ENCODE data around the gene HNRNPA0. TPM values are rescaled to one million over a fixed set of nuclear protein-coding genes. Genes with fewer than 3 reads are reported as not detected.

The HNRNPA0 gene
- total RNA-seq, 2 donors from 2014 or later, result 26.9 to 31.0 TPM

DNA sequence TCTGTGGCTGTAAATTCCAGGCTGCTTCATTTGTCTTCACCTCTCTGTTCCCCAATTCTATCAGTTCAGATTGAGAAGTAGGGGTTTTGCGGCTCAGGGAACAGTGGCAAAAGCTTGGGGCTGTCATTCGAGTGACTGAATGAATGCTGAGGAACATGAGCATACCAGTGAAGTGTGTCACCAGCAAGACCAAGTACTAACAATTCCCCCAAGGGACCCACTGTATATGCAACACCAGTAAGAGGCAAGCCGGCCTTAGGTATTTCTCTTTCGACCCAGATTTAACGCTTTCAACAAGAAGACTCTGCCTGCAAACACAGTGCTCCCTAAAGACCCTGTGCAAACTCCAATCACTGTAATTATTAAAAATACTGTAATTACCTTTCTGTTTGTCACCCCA lies 44.1 kb downstream of the HNRNPA0 start:
- H3K27me3 ChIP-seq, result no peaks in the 10 kb centered on the region
- no peaks in the 10 kb centered on the region for H3K4me1 ChIP-seq
- no peak overlapping the region for H3K4me3 ChIP-seq
- no peak overlapping the region for H3K27ac ChIP-seq
- intact Hi-C loops (cut with DNase I), result no loop called here
- no peaks in the 10 kb centered on the region for H3K36me3 ChIP-seq
- H3K9ac ChIP-seq (ENCODE audit: low read depth in 2 of 2, low read length in 2 of 2), result no peak overlapping the region
- no peak for DNase-seq
- TF ChIP-seq CTCF (IDR thresholded peaks at IDR 0.05), result no peak
- H3K9me3 ChIP-seq, result no peaks in the 10 kb centered on the region

DNA sequence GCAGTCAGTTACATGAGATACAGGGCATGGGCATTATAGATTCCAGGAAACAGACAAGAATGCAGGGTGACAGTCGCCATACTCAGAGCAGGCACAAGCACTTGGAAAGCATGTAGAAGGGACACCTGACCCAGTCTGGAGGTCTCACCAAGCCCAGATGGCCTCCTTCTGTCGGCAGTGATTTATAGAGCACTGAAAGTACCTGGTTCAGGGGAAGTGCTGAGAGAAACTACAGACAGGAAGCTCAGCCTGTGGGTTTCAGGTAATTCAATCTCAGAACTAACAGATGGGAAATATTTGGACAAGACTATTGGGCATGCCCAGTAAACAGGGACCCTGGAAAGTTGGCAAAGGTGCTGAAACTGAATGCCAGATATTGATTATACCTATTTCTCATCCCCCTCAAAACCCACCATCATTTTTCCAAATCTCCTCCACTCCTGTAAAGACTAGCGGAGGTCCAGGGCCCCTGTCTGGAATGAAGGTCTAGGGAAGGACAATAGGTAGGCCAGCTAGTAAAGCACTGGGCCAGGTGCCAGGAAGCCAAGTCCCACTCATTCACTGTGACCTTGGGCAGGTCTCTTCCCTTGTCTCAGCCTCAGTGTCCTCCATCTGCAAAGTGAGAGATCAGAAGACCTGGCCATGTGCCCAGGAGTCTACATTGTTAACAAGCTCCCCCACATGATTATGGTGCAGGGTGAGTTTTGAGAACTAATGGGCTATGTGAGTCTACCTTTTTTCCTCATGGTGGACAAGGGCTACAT lies 45.2 kb downstream of the HNRNPA0 start:
- no peak for TF ChIP-seq CTCF (IDR thresholded peaks at IDR 0.05)
- no peak overlapping the region for H3K27ac ChIP-seq
- DNase-seq, result no peak
- H3K27me3 ChIP-seq, result no peaks in the 10 kb centered on the region
- no peak overlapping the region for H3K9ac ChIP-seq (ENCODE audit: low read depth in 2 of 2, low read length in 2 of 2)
- no peaks in the 10 kb centered on the region for H3K4me1 ChIP-seq
- no peaks in the 10 kb centered on the region for H3K36me3 ChIP-seq
- H3K9me3 ChIP-seq, result no peaks in the 10 kb centered on the region
- H3K4me3 ChIP-seq, result no peak overlapping the region
- intact Hi-C loops (cut with DNase I), result no loop called here

DNA sequence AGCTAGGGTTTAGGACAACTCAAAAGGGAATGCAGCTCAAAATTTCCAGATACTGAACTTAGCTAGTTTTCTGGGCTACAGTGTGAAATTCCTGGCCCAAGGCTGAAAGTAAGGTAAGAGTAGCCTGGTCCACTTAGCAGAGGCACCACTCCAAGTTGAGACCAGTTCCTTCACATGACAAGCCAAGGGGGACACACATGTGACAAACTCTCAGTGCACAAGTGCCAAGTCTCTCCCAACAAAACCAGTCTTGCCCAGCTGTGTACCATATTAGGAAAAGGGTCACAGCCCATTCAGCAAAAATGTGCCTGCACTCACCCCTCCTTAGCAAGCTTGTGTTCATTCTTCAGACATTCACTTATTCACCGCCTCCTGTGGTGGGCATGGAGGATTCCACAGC lies 46.1 kb downstream of the HNRNPA0 start:
- Histone ChIP-seq H3K36me3 (no peaks in the 10 kb centered on the region), H3K9ac (ENCODE audit: low read depth in 2 of 2, low read length in 2 of 2) (no peak overlapping the region), H3K9me3 (no peaks in the 10 kb centered on the region), H3K27me3 (no peaks in the 10 kb centered on the region), H3K27ac (no peak overlapping the region), H3K4me3 (no peak overlapping the region), H3K4me1 (no peaks in the 10 kb centered on the region)
- no peak for TF ChIP-seq CTCF (IDR thresholded peaks at IDR 0.05)
- no peak for DNase-seq
- intact Hi-C loops (cut with DNase I), result no loop called here

GRCh38 chr5:137706841-137707240 lies 47.3 kb downstream of the HNRNPA0 start:
- no peaks in the 10 kb centered on the region for H3K4me1 ChIP-seq

DNA sequence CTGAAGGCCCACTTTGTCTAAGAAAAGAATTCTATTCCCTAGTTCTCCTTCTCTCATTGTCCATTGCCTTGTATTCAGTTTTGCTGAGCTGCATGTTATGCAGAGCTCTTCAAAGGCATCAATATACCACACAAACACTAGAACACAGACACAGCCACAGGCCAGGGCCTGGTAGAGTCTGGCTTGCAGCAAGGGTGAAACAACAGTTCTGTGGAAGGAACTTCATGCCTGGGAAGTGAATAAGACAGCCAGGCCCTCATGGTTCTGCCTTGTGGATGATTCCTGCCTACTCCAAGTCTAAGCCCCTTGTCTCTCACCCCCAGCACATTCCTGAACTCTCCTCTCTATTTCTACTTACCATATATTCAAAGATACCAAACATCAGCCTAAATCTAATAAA lies 49.1 kb downstream of the HNRNPA0 start:
- Histone ChIP-seq H3K27me3 (no peaks in the 10 kb centered on the region), H3K9me3 (no peaks in the 10 kb centered on the region), H3K36me3 (no peaks in the 10 kb centered on the region), H3K27ac (no peak overlapping the region), H3K9ac (ENCODE audit: low read depth in 2 of 2, low read length in 2 of 2) (no peak overlapping the region), H3K4me1 (no peaks in the 10 kb centered on the region), H3K4me3 (no peak overlapping the region)
- TF ChIP-seq CTCF (IDR thresholded peaks at IDR 0.05), result no peak
- intact Hi-C loops (cut with DNase I), result no loop called here
- no peak for DNase-seq

More at GRCh38 chr5:137706841-137707240, 47.3 kb downstream of the HNRNPA0 start:
- intact Hi-C loops (cut with DNase I), result no loop called here
- Histone ChIP-seq H3K9me3 (no peaks in the 10 kb centered on the region), H3K9ac (ENCODE audit: low read depth in 2 of 2, low read length in 2 of 2) (no peak overlapping the region), H3K36me3 (no peaks in the 10 kb centered on the region), H3K27ac (no peak overlapping the region), H3K27me3 (no peaks in the 10 kb centered on the region), H3K4me3 (no peak overlapping the region)
- no peak for TF ChIP-seq CTCF (IDR thresholded peaks at IDR 0.05)
- no peak for DNase-seq
